ENCODE measurements around the gene STK24. TPM values are rescaled to one million over a fixed set of nuclear protein-coding genes. Genes with fewer than 3 reads are reported as not detected.

Gene STK24
- total RNA-seq, 2 experiments from 2014 or later, result 140 to 147 TPM

DNA sequence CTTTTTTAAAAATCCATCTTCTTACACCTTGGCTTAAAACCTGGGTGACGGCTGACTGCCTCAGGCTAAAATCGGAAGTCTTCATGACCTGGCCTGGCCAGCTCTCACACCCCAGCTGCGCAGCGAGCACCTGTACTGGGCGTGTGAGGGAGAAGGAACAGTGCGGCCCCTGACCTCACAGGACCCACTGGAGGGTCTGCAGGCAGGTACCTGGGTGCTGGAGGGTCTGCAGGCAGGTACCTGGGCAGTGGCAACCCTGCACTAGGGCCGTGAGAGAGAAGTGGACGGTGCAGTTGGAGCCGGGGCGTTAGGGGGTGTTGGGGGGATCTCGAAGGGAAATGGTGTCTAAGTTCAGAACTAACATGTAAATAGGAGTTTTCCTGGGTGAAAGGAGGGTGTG lies 144.3 kb downstream of the STK24 start:
- POLR2A ChIA-PET, result no interaction called here
- ATAC-seq (ENCODE audit: low read depth), result no peak

DNA sequence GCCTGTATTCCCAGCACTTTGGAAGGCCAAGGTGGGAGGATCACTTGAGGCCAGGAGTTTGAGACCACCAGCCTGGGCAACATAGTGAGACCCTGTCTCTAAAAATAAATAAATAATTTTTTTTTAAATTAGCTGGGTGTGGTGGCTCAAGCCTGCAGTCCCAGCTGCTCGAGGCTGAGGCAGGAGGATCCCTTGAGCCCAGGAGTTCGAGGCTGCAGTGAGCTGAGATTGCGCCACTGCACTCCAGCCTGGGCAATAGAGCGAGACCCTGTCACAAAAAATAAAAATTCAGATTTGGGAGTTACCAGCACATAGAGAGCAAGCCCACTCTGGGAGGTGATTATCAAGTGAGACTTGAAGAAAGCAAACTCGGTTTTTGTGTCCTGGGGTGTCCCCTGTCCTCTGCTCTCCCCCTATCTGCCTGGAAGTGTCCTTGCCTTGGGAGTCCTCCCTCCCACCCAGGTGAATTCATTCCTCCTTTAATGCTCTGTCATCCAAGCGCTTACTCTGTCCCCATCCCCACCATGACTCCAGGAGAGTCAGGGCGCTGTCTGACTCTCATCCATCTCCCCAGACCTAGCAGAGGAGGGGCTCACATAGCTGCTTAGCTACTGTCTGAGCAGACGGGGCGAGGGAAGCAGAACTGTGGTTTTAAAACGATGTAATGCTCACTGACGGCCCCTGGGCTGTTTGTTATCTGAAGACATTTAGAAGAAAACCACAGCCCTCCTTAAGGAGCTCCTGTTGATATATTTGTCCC lies 146.8 kb downstream of the STK24 start:
- no peaks in the 10 kb centered on the region for H3K4me1 Mint-ChIP-seq
- H3K27me3 Mint-ChIP-seq, result no peaks in the 10 kb centered on the region
- H3K27ac Mint-ChIP-seq, result no peak overlapping the region
- DNase-seq (no peak), ATAC-seq (ENCODE audit: low read depth) (no peak)
- H3K36me3 Mint-ChIP-seq, result peaks cover 1% of the 10 kb centered on the region
- no peak overlapping the region for H3K4me3 Mint-ChIP-seq
- POLR2A ChIA-PET, result no interaction called here
- H3K9me3 Mint-ChIP-seq, result no peaks in the 10 kb centered on the region

More for the DNA sequence above, 144.3 kb downstream of the STK24 start:
- Mint-ChIP-seq H3K36me3 (no peaks in the 10 kb centered on the region), H3K4me1 (no peaks in the 10 kb centered on the region), H3K27ac (no peak overlapping the region), H3K9me3 (no peaks in the 10 kb centered on the region), H3K4me3 (no peak overlapping the region), H3K27me3 (peaks cover 4% of the 10 kb centered on the region)
- DNase-seq, result no peak

- no peaks in the 10 kb centered on the region for H3K4me1 Mint-ChIP-seq
- ATAC-seq (ENCODE audit: low read depth), result no peak
- H3K27ac Mint-ChIP-seq, result no peak overlapping the region
- POLR2A ChIA-PET, result no interaction called here
- no peak overlapping the region for H3K4me3 Mint-ChIP-seq
- H3K36me3 Mint-ChIP-seq, result peaks cover 1% of the 10 kb centered on the region
- no peak for DNase-seq
- H3K9me3 Mint-ChIP-seq, result no peaks in the 10 kb centered on the region
- H3K27me3 Mint-ChIP-seq, result no peaks in the 10 kb centered on the region
These were observed 147.4 kb downstream of the STK24 start for GRCh38 chr13:98429531-98429930.

- Mint-ChIP-seq H3K4me1 (no peaks in the 10 kb centered on the region), H3K36me3 (peaks cover 1% of the 10 kb centered on the region), H3K9me3 (no peaks in the 10 kb centered on the region), H3K27ac (no peak overlapping the region), H3K27me3 (no peaks in the 10 kb centered on the region), H3K4me3 (no peak overlapping the region)
- DNase-seq, result no peak
- no peak for ATAC-seq (ENCODE audit: low read depth)
- POLR2A ChIA-PET, result no interaction called here
These were observed 147.8 kb downstream of the STK24 start for GRCh38 chr13:98429081-98429480.

DNA sequence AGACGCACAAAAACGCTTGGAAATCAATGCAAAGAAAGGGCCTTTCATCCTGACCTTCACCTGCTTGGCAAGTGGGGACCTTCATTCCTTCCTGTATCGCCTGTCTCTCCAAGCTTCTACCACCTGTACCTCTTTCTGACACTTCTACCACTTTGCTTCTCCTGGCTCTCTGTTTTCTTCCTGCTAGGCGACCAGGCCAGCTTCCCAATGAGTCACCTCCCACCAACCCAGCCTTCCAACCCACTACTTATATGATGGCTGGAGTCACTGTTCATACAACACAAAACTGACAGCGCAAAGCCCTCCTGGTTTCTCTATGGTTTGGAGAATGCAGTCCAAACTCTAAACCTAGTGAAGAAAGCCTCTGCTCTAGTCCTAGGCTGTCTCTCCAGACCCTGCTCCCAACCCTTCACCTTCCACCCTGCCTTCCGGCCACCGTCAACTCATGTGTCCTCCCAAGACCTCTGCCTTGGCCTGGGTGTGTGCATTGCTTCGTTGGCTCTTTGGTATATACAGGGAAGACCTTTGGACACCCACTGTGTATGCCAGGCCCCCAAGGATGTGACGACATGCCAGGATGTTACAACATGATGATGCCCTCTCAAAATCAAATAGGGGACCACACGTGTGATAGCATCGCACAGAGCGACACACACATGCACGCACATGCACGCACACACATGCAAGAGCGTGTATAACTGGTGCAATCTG lies 148.5 kb downstream of the STK24 start:
- Mint-ChIP-seq H3K4me1 (no peaks in the 10 kb centered on the region), H3K4me3 (no peak overlapping the region), H3K27me3 (no peaks in the 10 kb centered on the region), H3K36me3 (peaks cover 1% of the 10 kb centered on the region), H3K9me3 (no peaks in the 10 kb centered on the region), H3K27ac (no peak overlapping the region)
- ATAC-seq (ENCODE audit: low read depth) (no peak), DNase-seq (no peak)
- POLR2A ChIA-PET, result no interaction called here

DNA sequence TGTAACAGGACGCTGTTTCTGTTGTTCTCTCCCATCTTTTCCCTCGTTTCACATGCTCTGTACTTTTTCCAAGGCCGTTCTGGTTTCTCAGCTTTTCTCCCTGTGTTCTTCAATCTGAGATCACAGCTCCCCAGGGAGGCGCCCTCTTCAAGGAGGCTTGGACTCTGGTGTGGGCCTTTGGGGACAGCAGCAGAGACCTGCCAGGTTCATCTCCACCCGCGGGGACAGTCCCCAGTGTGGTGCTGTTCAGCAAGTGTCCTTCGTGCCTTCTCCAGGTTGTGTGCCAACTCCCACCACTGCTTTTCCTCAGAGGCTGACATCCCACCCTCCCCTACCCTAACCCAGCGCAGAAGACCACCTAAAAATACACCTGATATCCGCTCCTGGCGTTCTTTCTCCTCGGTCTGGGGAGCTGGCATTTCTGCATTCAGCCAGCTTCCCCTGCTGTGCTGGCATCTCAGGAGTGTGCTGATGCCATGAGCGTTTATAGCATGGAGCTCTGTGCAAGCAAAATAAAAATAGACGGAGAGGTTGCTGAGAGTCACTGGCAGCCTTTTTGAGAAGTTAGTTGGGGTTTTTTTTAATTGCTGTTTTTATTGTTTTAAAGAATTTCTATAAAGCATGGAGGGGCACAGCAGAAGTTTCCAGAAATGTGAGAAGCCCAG lies 149.4 kb downstream of the STK24 start:
- Mint-ChIP-seq H3K9me3 (no peaks in the 10 kb centered on the region), H3K27me3 (no peaks in the 10 kb centered on the region), H3K4me3 (no peak overlapping the region), H3K27ac (no peak overlapping the region), H3K36me3 (peaks cover 1% of the 10 kb centered on the region), H3K4me1 (no peaks in the 10 kb centered on the region)
- ATAC-seq (ENCODE audit: low read depth) (no peak), DNase-seq (no peak)
- POLR2A ChIA-PET, result no interaction called here

DNA sequence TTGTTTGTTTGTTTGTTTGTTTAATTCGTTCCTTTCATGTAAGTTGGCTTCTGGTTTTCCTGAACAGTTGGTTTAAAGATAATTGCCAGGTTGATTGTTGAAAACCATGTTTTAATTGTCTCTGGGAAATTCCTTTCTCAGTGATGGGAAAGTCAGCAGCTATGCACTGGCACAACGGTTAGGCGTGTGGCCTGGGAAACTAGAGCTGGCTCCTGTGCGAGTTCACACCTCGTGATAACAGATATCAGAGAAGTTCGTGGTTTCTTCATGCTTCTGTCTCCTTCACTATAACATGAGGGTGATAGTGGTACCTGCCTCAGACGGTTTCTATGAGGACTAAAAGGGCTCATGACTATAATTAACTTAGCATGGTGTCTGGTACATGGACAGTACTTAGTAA lies 153.5 kb downstream of the STK24 start:
- H3K27ac Mint-ChIP-seq, result no peak overlapping the region
- DNase-seq (no peak), ATAC-seq (ENCODE audit: low read depth) (no peak)
- peaks cover 3% of the 10 kb centered on the region for H3K27me3 Mint-ChIP-seq
- POLR2A ChIA-PET, result no interaction called here
- H3K4me3 Mint-ChIP-seq, result no peak overlapping the region
- no peaks in the 10 kb centered on the region for H3K4me1 Mint-ChIP-seq
- H3K36me3 Mint-ChIP-seq, result peaks cover 1% of the 10 kb centered on the region
- no peaks in the 10 kb centered on the region for H3K9me3 Mint-ChIP-seq

DNA sequence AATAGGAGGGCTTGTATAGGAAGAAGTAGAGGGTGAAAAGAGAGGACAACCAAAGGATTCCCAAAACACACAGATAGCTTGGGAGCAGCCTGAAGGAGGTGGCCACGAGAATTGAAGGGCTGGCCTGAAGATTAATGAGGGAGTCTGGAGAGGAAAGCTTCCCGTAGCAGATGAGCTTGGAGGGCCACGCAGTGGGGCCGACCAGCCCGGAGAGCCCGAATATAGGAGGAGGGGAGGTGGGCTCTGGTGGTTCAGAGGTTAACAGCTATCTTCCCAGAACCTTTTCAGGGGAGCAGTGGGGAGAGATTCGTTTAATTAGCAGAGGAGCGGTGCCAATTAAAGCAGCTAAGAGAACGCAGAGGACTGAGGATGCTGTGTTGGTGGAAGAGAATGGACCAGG lies 154.9 kb downstream of the STK24 start:
- peaks cover 1% of the 10 kb centered on the region for H3K36me3 Mint-ChIP-seq
- H3K4me3 Mint-ChIP-seq, result no peak overlapping the region
- H3K9me3 Mint-ChIP-seq, result no peaks in the 10 kb centered on the region
- H3K27ac Mint-ChIP-seq, result no peak overlapping the region
- ATAC-seq (ENCODE audit: low read depth) (no peak), DNase-seq (no peak)
- POLR2A ChIA-PET, result no interaction called here
- peaks cover 3% of the 10 kb centered on the region for H3K27me3 Mint-ChIP-seq
- no peaks in the 10 kb centered on the region for H3K4me1 Mint-ChIP-seq

GRCh38 chr13:98420554-98421175 lies 156.2 kb downstream of the STK24 start:
- no peaks in the 10 kb centered on the region for H3K4me1 Mint-ChIP-seq
- H3K36me3 Mint-ChIP-seq, result peaks cover under 1% of the 10 kb centered on the region
- no peak overlapping the region for H3K4me3 Mint-ChIP-seq
- POLR2A ChIA-PET, result no interaction called here
- H3K9me3 Mint-ChIP-seq, result no peaks in the 10 kb centered on the region
- H3K27ac Mint-ChIP-seq, result no peak overlapping the region
- DNase-seq, result no peak
- no peak for ATAC-seq (ENCODE audit: low read depth)
- peaks cover 3% of the 10 kb centered on the region for H3K27me3 Mint-ChIP-seq

DNA sequence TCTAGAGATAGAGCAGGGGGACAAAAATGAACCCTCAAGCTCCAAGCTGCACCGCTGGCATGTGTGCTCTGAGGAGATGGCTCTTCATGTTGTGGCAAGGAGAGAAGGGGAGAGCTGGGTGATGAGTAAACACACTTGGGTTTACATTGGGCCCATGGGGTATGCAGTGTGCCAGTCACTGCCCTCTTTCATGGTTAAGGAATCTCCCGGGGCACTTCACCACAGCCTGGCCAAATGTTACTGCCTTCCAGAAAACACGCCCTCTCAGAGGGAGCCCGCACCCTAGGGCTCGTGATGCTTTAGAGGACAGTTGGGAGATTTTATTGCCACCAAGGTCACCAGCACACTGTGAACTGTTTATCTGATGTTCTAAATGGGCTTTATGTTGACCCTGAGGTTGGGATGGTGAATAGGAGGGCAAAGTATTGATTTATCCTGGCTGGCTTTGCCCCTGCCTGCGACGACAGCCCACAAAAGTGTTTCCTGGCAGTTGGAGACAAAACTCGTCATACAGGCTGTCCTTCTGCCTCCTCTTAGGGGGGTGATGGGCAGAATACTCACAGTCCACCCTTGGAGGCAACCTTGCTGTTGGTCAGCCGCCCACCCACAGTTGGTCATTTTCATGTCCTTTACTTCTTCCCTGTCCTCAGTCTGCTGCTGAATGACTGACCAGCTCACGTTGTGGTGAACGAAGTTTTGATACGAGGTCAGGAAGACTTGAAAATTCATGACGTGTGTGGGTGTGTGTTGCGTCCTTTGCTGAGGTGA lies 156.9 kb downstream of the STK24 start:
- POLR2A ChIA-PET, result no interaction called here

DNA sequence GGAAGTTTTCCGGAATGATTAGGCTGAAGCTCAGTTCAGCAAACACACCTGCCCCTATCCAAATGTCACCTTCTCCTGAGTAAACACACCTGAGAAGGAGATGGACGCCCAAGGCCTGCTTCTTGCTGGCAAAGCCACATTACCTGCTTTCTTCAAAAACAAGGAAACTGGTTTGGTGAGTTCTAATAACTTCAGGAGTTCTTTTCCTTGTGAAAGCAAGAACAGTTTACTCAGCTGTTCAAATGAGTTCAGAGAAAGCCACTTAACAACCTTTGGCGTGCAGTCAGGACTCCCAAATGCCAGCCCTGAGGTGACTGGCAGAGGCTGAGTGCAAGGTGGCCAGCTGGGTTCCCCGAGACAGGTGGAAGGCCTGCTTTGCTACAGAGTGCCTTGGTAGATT lies 160.5 kb downstream of the STK24 start:
- no peak overlapping the region for H3K27ac Mint-ChIP-seq
- POLR2A ChIA-PET, result no interaction called here

More for the DNA sequence above, 156.9 kb downstream of the STK24 start:
- no peak overlapping the region for H3K27ac Mint-ChIP-seq
- H3K27me3 Mint-ChIP-seq, result peaks cover 3% of the 10 kb centered on the region
- H3K4me3 Mint-ChIP-seq, result no peak overlapping the region
- H3K4me1 Mint-ChIP-seq, result no peaks in the 10 kb centered on the region
- no peak for ATAC-seq (ENCODE audit: low read depth)
- no peaks in the 10 kb centered on the region for H3K36me3 Mint-ChIP-seq
- H3K9me3 Mint-ChIP-seq, result no peaks in the 10 kb centered on the region
- DNase-seq, result no peak

DNA sequence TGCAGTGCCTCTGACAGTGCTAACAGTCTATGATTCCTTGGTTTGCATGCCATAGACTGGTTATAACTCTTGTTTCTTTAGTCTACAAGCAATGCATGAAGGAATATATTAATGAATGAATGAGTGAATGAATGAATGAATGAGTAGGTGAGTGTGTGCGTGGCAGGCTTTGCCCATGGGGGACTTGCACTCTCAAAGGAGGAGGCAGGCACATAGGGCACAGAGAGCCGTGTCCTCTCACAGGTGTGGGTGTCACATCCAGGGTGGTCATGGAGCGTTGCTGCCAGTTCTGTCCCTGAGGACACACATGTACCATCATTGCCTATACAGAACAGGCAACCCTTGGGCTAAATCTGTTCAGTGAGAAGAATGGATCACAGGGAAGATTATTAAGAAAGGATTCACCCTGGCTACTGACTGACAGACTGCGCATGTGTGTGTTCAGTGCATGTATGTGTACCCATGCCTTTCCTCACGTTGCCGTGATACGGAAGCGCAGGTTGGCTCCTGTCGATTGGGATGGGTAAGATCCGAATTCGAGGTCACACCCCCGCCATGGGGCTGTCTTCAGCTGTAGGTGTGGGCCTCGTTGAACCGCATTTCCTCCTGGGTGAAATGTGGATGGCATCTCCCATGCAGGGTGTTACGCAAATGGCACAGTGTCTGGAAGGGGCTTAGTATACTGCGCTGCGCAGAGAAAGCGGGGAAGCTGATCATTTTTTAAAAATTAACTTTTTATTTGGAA lies 161.4 kb downstream of the STK24 start:
- no peak overlapping the region for H3K4me3 Mint-ChIP-seq
- DNase-seq (no peak), ATAC-seq (ENCODE audit: low read depth) (no peak)
- no peaks in the 10 kb centered on the region for H3K36me3 Mint-ChIP-seq
- H3K9me3 Mint-ChIP-seq, result no peaks in the 10 kb centered on the region
- H3K4me1 Mint-ChIP-seq, result peaks cover 7% of the 10 kb centered on the region
- H3K27me3 Mint-ChIP-seq, result peaks cover 2% of the 10 kb centered on the region
- POLR2A ChIA-PET, result no interaction called here
- H3K27ac Mint-ChIP-seq, result no peak overlapping the region

More for the DNA sequence above, 160.5 kb downstream of the STK24 start:
- no peak for DNase-seq
- H3K36me3 Mint-ChIP-seq, result no peaks in the 10 kb centered on the region
- H3K4me1 Mint-ChIP-seq, result peaks cover 7% of the 10 kb centered on the region
- H3K27me3 Mint-ChIP-seq, result no peaks in the 10 kb centered on the region
- no peak for ATAC-seq (ENCODE audit: low read depth)
- no peak overlapping the region for H3K4me3 Mint-ChIP-seq
- H3K9me3 Mint-ChIP-seq, result no peaks in the 10 kb centered on the region

All from activated naive CD8-positive, alpha-beta T cell treated with anti-CD3 and anti-CD28 coated beads, Interleukin-2, amount 10 ng/mL, durations not matched to agents 7 days and 5 days (primary cell).